PC-3 (cell line): ENCODE measurements around the gene KIF6. TPM values are rescaled to one million over a fixed set of nuclear protein-coding genes. Genes with fewer than 3 reads are reported as not detected.
"Not testable (repeated sequence)": the region's sequence is repeated elsewhere in the genome, so short reads cannot be mapped to it uniquely, and the experiment has no call there.

ENCODE experiments used
- ATAC-seq: fragments of 200-7000 bp; cut with Tn5 transposase; 2 replicates; pipeline ENCODE4 v1.9.1; 2020; ENCODE audit warnings: mild to moderate bottlenecking, moderate library complexity
- BruUV-seq: library from RNA; stranded (reverse); fragments of 400-500 nt; replicated peaks from 2 replicates; lab custom pipeline; 2021; lab: Mats Ljungman, UMichigan
- CTCF ChIA-PET: fragments of 300-600 bp; sonication (Branson Sonifier 250); formaldehyde crosslinking; loops from one replicate; lab custom pipeline; 2022; ENCODE audit warnings: antibody characterized with exemption; lab: Charles Lee
- POLR2A ChIA-PET: fragments of 300-600 bp; sonication (Branson Sonifier 250); formaldehyde crosslinking; loops from one replicate; lab custom pipeline; 2022; ENCODE audit warnings: antibody characterized with exemption; ENCODE audit not compliant: unreplicated experiment; lab: Charles Lee
- DNase-seq: peaks from one replicate; pipeline ENCODE4 v3.0.0-alpha.2; 2015
- H2AFZ ChIP-seq: fragments of 300-600 bp; sonication (generic); 2 replicates; pipeline ENCODE4 v1.6.0; 2016; ENCODE audit warnings: antibody characterized with exemption, low read length
- H3F3A ChIP-seq: fragments of 300-600 bp; sonication (generic); one replicate; pipeline ENCODE4 v1.6.0; 2017; ENCODE audit warnings: antibody characterized with exemption, low read length, control low read depth, mild to moderate bottlenecking; ENCODE audit not compliant: unreplicated experiment
- H3K27ac ChIP-seq: fragments of 300-600 bp; sonication (generic); 2 replicates; pipeline ENCODE4 v1.5.1; 2016; ENCODE audit warnings: mild to moderate bottlenecking, low read length
- H3K27me3 ChIP-seq: fragments of 300-600 bp; sonication (generic); 2 replicates; pipeline ENCODE4 v1.6.1; 2016; ENCODE audit warnings: low read length, mixed read lengths
- H3K36me3 ChIP-seq: fragments of 300-600 bp; sonication (generic); 2 replicates; pipeline ENCODE4 v1.6.1; 2016; ENCODE audit warnings: low read depth, mixed run types, low read length, mixed read lengths
- H3K4me1 ChIP-seq: fragments of 300-600 bp; sonication (generic); 2 replicates; pipeline ENCODE4 v1.5.1; 2016; ENCODE audit warnings: low read length; ENCODE audit not compliant: insufficient read depth
- H3K4me2 ChIP-seq: fragments of 300-600 bp; sonication (generic); 2 replicates; pipeline ENCODE4 v1.6.0; 2016; ENCODE audit warnings: low read length
- H3K4me3 ChIP-seq: fragments of 300-600 bp; sonication (generic); 2 replicates; pipeline ENCODE4 v1.5.1; 2016; ENCODE audit warnings: mild to moderate bottlenecking, low read length, mixed read lengths
- H3K79me2 ChIP-seq: fragments of 300-600 bp; sonication (generic); 2 replicates; pipeline ENCODE4 v1.6.1; 2017; ENCODE audit warnings: low read length, mixed read lengths
- H3K9ac ChIP-seq: fragments of 300-600 bp; sonication (generic); 2 replicates; pipeline ENCODE4 v1.6.0; 2016; ENCODE audit warnings: mild to moderate bottlenecking, low read length
- H3K9me2 ChIP-seq: fragments of 300-600 bp; sonication (generic); replicated peaks from 2 replicates; pipeline ENCODE4 v1.6.1; 2016; ENCODE audit warnings: mixed run types, low read length, mixed read lengths
- H3K9me3 ChIP-seq: fragments of 300-600 bp; sonication (generic); 2 replicates; pipeline ENCODE4 v1.6.1; 2016; ENCODE audit warnings: low read length, mixed read lengths
- H4K20me1 ChIP-seq: fragments of 300-600 bp; sonication (generic); 2 replicates; pipeline ENCODE4 v1.6.1; 2016; ENCODE audit warnings: low read length, mixed read lengths
- CTCF ChIP-seq: fragments of 300-600 bp; sonication (generic); conservative IDR thresholded peaks from 2 replicates; pipeline ENCODE4 v1.5.1; 2017; ENCODE audit warnings: antibody characterized with exemption, low read depth, mild to moderate bottlenecking, low read length
- EZH2 ChIP-seq: fragments of 300-600 bp; sonication (generic); IDR thresholded peaks from one replicate; pipeline ENCODE4 v1.6.1; 2017; ENCODE audit warnings: antibody characterized with exemption, mild to moderate bottlenecking, low read length; ENCODE audit not compliant: unreplicated experiment
- EZH2phosphoT487 ChIP-seq: fragments of 300-600 bp; sonication (generic); IDR thresholded peaks from 2 replicates; pipeline ENCODE4 v1.6.1; 2018; ENCODE audit warnings: mild to moderate bottlenecking, antibody characterized with exemption, low read length, borderline replicate concordance
- intact Hi-C: fragments of 100-400 bp; cut with micrococcal nuclease; formaldehyde crosslinking; loops from 2 replicates; pipeline ENCODE4 v1.9.0; 2023
- total RNA-seq: library from RNA; depleted of rRNA; stranded (reverse); fragments of >200 nt; gene quantifications from 2 replicates; pipeline ENCODE4 v1.2.3, GENCODE V29; 2014

KIF6 gene
- total RNA-seq, 1 experiment from 2014 or later, result 0.07 TPM

DNA sequence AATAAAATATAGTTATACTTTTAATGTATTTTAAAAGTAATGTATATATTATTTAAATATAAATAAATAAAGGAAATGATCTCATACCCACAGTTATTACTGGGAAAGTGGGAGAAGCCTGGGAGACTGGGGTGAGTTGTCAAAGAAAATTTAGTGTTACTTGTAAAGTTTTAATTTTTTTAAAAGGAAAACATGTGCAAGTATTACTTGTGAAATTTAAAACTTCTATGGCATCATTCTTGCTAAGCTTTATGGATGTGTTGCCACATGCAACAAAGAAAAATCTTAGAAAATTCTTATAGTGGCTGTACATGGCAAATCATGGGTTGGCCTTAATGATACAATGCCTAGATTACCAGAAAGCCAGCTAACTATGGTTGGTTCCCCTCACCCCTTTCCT, 208.7 kb downstream of the KIF6 start:
- Histone ChIP-seq H3K4me1 (no peaks in the 10 kb centered on the region), H4K20me1 (no peaks in the 10 kb centered on the region), H3K36me3 (no peaks in the 10 kb centered on the region), H3F3A (no peaks in the 10 kb centered on the region), H3K9me2 (no peaks in the 10 kb centered on the region), H3K9me3 (no peaks in the 10 kb centered on the region), H3K79me2 (no peaks in the 10 kb centered on the region), H3K27me3 (peaks cover 12% of the 10 kb centered on the region; the same call in 1 of the 2 replicates), H3K4me3 (no peak overlapping the region), H2AFZ (no peak overlapping the region), H3K4me2 (no peak overlapping the region), H3K27ac (no peak overlapping the region), H3K9ac (no peak overlapping the region)
- BruUV-seq, result no TSS peak
- ATAC-seq (no peak), DNase-seq (no peak)
- no peak for TF ChIP-seq EZH2phosphoT487
- no peak for TF ChIP-seq EZH2
- TF ChIP-seq CTCF, result no peak
- intact Hi-C loops, result no loop called here
- ChIA-PET POLR2A (no interaction called here), CTCF (no interaction called here)

DNA sequence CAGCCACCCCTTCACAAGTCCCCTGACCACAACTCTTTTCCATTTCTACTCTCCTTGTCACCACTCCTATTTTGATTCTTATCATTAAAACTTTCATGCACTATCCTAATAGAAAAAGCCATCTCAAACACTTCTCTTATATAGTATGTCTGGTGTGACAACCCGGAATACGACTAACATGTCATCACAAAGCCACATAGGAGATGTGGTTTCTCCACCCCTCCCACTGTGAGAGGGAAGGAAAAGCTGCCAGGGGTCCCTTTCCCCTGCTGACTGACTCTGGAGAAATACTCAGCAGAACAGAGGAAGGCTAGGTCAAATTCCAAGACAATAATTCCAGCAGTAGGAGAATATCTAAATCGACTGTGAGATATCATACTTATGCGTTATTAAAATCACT, 209.7 kb downstream of the KIF6 start:
- no peak overlapping the region for H3K4me2 ChIP-seq
- no peak overlapping the region for H3K27ac ChIP-seq
- ChIA-PET CTCF (no interaction called here), POLR2A (no interaction called here)
- H3F3A ChIP-seq, result no peaks in the 10 kb centered on the region
- ATAC-seq, result no peak
- no peaks in the 10 kb centered on the region for H4K20me1 ChIP-seq
- no peak for TF ChIP-seq EZH2phosphoT487
- no peak for TF ChIP-seq CTCF
- TF ChIP-seq EZH2, result no peak
- no peaks in the 10 kb centered on the region for H3K9me2 ChIP-seq
- no peak overlapping the region for H3K4me3 ChIP-seq
- intact Hi-C loops, result no loop called here
- H3K9ac ChIP-seq, result no peak overlapping the region
- H3K4me1 ChIP-seq, result no peaks in the 10 kb centered on the region
- H3K9me3 ChIP-seq, result no peaks in the 10 kb centered on the region
- H3K27me3 ChIP-seq, result peaks cover 10% of the 10 kb centered on the region; the same call in 1 of the 2 replicates
- H3K36me3 ChIP-seq, result no peaks in the 10 kb centered on the region
- DNase-seq, result no peak
- H3K79me2 ChIP-seq, result no peaks in the 10 kb centered on the region
- H2AFZ ChIP-seq, result no peak overlapping the region
- BruUV-seq, result no TSS peak

DNA sequence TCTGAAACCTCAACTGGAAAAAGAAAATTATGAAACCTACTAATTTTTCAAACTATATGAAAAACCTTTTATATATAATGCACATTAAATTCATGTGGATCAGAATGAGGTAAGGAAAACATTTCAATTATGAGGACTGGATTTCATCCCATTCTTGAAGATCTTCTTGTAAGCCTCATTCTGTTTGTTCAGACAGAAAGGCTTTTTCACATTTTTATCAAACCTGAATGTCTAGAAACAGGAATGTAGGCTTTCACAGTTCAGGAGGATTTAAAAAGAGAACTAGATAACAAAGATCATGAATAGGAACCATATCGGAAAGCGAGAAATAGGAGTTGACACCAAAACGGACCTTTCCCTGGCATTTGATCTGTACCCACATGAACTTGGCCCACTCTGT, 210.2 kb downstream of the KIF6 start:
- intact Hi-C loops, result no loop called here
- peaks cover 10% of the 10 kb centered on the region; the same call in 1 of the 2 replicates for H3K27me3 ChIP-seq

GRCh38 chr6:39509831-39510230, 215.4 kb downstream of the KIF6 start:
- H4K20me1 ChIP-seq, H3K27ac ChIP-seq, H3K79me2 ChIP-seq, H2AFZ ChIP-seq, CTCF ChIA-PET, H3K4me1 ChIP-seq, H3F3A ChIP-seq, H3K27me3 ChIP-seq, intact Hi-C loops, H3K9ac ChIP-seq, H3K9me2 ChIP-seq, H3K9me3 ChIP-seq, H3K4me3 ChIP-seq, H3K36me3 ChIP-seq, BruUV-seq, ATAC-seq, DNase-seq, H3K4me2 ChIP-seq, POLR2A ChIA-PET: not testable (repeated sequence)

More for the DNA sequence above, 210.2 kb downstream of the KIF6 start:
- H3F3A ChIP-seq, result no peaks in the 10 kb centered on the region
- H3K27ac ChIP-seq, result no peak overlapping the region
- H3K4me2 ChIP-seq, result no peak overlapping the region
- POLR2A ChIA-PET, result no interaction called here
- no peaks in the 10 kb centered on the region for H3K4me1 ChIP-seq
- H2AFZ ChIP-seq, result no peak overlapping the region
- no peaks in the 10 kb centered on the region for H3K9me2 ChIP-seq
- ATAC-seq (no peak), DNase-seq (no peak)
- no peaks in the 10 kb centered on the region for H4K20me1 ChIP-seq
- no peak overlapping the region for H3K4me3 ChIP-seq
- no TSS peak for BruUV-seq
- H3K9ac ChIP-seq, result no peak overlapping the region
- CTCF ChIA-PET, result no interaction called here
- no peak for TF ChIP-seq EZH2phosphoT487
- TF ChIP-seq CTCF, result no peak
- no peak for TF ChIP-seq EZH2
- no peaks in the 10 kb centered on the region for H3K36me3 ChIP-seq
- H3K9me3 ChIP-seq, result no peaks in the 10 kb centered on the region
- no peaks in the 10 kb centered on the region for H3K79me2 ChIP-seq
